HepG2 (cell line): ENCODE measurements around the gene L3MBTL1. TPM values are rescaled to one million over a fixed set of nuclear protein-coding genes. Genes with fewer than 3 reads are reported as not detected.

Experiments
- ARID5B ChIP-seq: IDR thresholded peaks from 2 replicates; pipeline ENCODE4 v1.4.0; 2020; ENCODE audit warnings: mild to moderate bottlenecking, missing genetic modification reagents
- CEBPG ChIP-seq: IDR thresholded peaks from 2 replicates; pipeline ENCODE4 v1.6.1; 2016
- EHMT2 ChIP-seq: fragments of 200-600 bp; sonication (generic); IDR thresholded peaks from 2 replicates; pipeline ENCODE4 v1.7.0; 2017; ENCODE audit warnings: antibody characterized with exemption, low read depth, low read length, borderline replicate concordance
- FOXA1 ChIP-seq, 2 experiments: fragments of 450-650 bp in 1 of 2; sonication (generic) in 1 of 2; formaldehyde crosslinking in 1 of 2; IDR thresholded peaks; 2 replicates each; pipeline versions ENCODE4 v1.4.0 to v1.6.1; 2016 to 2020; ENCODE audit warnings: missing genetic modification reagents in 1 of 2
- FOXK1 ChIP-seq: sonication (generic); formaldehyde crosslinking; IDR thresholded peaks from 2 replicates; pipeline ENCODE4 v1.4.0; 2020; ENCODE audit warnings: low read depth, missing genetic modification reagents, borderline replicate concordance
- HNF4A ChIP-seq: sonication (generic); formaldehyde crosslinking; IDR thresholded peaks from 2 replicates; pipeline ENCODE4 v1.4.0; 2020; ENCODE audit warnings: missing genetic modification reagents
- HOXD1 ChIP-seq: sonication (generic); formaldehyde crosslinking; IDR thresholded peaks from 2 replicates; pipeline ENCODE4 v1.5.0; 2020; ENCODE audit warnings: missing genetic modification reagents
- KAT8 ChIP-seq: IDR thresholded peaks from 2 replicates; pipeline ENCODE4 v1.6.1; 2016; ENCODE audit warnings: missing genetic modification reagents, missing compliant biosample characterization
- MAX ChIP-seq: IDR thresholded peaks from 2 replicates; pipeline ENCODE4 v1.6.1; 2012; ENCODE audit warnings: inconsistent platforms
- MIER3 ChIP-seq: IDR thresholded peaks from 2 replicates; pipeline ENCODE4 v1.6.1; 2016; ENCODE audit warnings: missing compliant biosample characterization, borderline replicate concordance
- NCOA1 ChIP-seq: sonication (generic); formaldehyde crosslinking; IDR thresholded peaks from 2 replicates; pipeline ENCODE4 v1.9.0; 2021; ENCODE audit warnings: missing genetic modification reagents
- NCOA2 ChIP-seq: sonication (generic); formaldehyde crosslinking; IDR thresholded peaks from 2 replicates; pipeline ENCODE4 v1.8.0; 2022; ENCODE audit warnings: inconsistent platforms
- RXRA ChIP-seq: sonication (generic); formaldehyde crosslinking; IDR thresholded peaks from 2 replicates; pipeline ENCODE4 v1.5.1; 2020; ENCODE audit warnings: missing genetic modification reagents
- SMAD3 ChIP-seq: sonication (generic); formaldehyde crosslinking; IDR thresholded peaks from 2 replicates; pipeline ENCODE4 v1.4.0; 2020; ENCODE audit warnings: missing genetic modification reagents
- SOX5 ChIP-seq: IDR thresholded peaks from 2 replicates; pipeline ENCODE4 v1.6.1; 2016; ENCODE audit warnings: borderline replicate concordance
- YEATS4 ChIP-seq: sonication (generic); formaldehyde crosslinking; IDR thresholded peaks from 2 replicates; pipeline ENCODE4 v1.4.0; 2020; ENCODE audit warnings: missing genetic modification reagents, borderline replicate concordance
- ZNF101 ChIP-seq: sonication (generic); formaldehyde crosslinking; IDR thresholded peaks from 2 replicates; pipeline ENCODE4 v1.4.0; 2020; ENCODE audit warnings: mild to moderate bottlenecking, low read depth, missing genetic modification reagents, borderline replicate concordance
- ZNF17 ChIP-seq: sonication (generic); formaldehyde crosslinking; IDR thresholded peaks from 2 replicates; pipeline ENCODE4 v1.5.0; 2020; ENCODE audit warnings: mild to moderate bottlenecking, missing genetic modification reagents
- ZNF224 ChIP-seq: sonication (generic); formaldehyde crosslinking; IDR thresholded peaks from 2 replicates; pipeline ENCODE4 v1.5.0; 2020; ENCODE audit warnings: mild to moderate bottlenecking, missing genetic modification reagents
- ZNF256 ChIP-seq: sonication (generic); formaldehyde crosslinking; conservative IDR thresholded peaks from 2 replicates; pipeline ENCODE4 v1.4.0; 2020; ENCODE audit warnings: missing genetic modification reagents
- ZNF292 ChIP-seq: sonication (generic); formaldehyde crosslinking; IDR thresholded peaks from 2 replicates; pipeline ENCODE4 v1.8.1; 2022; ENCODE audit warnings: mild to moderate bottlenecking, low read depth, missing genetic modification reagents, borderline replicate concordance
- ZNF3 ChIP-seq: IDR thresholded peaks from 2 replicates; pipeline ENCODE4 v1.7.0; 2017; ENCODE audit warnings: inconsistent platforms
- ZNF501 ChIP-seq: sonication (generic); formaldehyde crosslinking; IDR thresholded peaks from 2 replicates; pipeline ENCODE4 v1.5.1; 2020; ENCODE audit warnings: mild to moderate bottlenecking, moderate library complexity, missing genetic modification reagents
- ZNF607 ChIP-seq: sonication (generic); formaldehyde crosslinking; IDR thresholded peaks from 2 replicates; pipeline ENCODE4 v1.5.1; 2020; ENCODE audit warnings: missing genetic modification reagents, mild to moderate bottlenecking, borderline replicate concordance
- ZNF788 ChIP-seq: sonication (generic); formaldehyde crosslinking; IDR thresholded peaks from 2 replicates; pipeline ENCODE4 v1.5.0; 2020; ENCODE audit warnings: mild to moderate bottlenecking, missing genetic modification reagents, borderline replicate concordance
- ZNF878 ChIP-seq: sonication (generic); formaldehyde crosslinking; IDR thresholded peaks from 2 replicates; pipeline ENCODE4 v1.8.1; 2023; ENCODE audit warnings: mild to moderate bottlenecking, missing genetic modification reagents, moderate library complexity
- polyA plus RNA-seq, 8 experiments: library from polyadenylated mRNA; depleted of rRNA in 3 of 8; stranded (reverse) in 7 of 8; unstranded in 1 of 8; fragments of >200 nt; fragmentation: Illumina TruSeq in 4 of 8; extraction: Trizol in 4 of 8; gene quantifications; 2 replicates each; pipeline versions ENCODE4 v1.2.1 to v1.2.3, GENCODE V29; 2011 to 2016; ENCODE audit warnings: low read depth in 4 of 8, missing spikeins in 1 of 8, mixed read lengths in 1 of 8; ENCODE audit not compliant: insufficient read depth in 1 of 8
- total RNA-seq, 5 experiments: library from RNA; depleted of rRNA; stranded (reverse); fragments of >200 nt; fragmentation: Illumina TruSeq; extraction: Trizol; gene quantifications; 2 replicates each; pipeline ENCODE4 v1.2.3, GENCODE V29; 2016; ENCODE audit warnings: low read depth in 1 of 5

Gene L3MBTL1
- total and polyA plus RNA-seq, 2 of the 13 experiments (the other 11 are each of a cell fraction or from before 2014, with no cell fraction given) = 9.0 to 17.8 TPM

- TF ChIP-seq ZNF501 (CRISPR knock-in tag) (0 out of 2 replicates have a peak, but pooled peaks have one; percentile 8), FOXK1 (no peak), CEBPG (peak; percentile 91), ZNF292 (CRISPR knock-in tag) (peak; percentile 18; the same call in 1 of the 2 replicates), RXRA (CRISPR knock-in tag) (peak; percentile 64; the same call in 1 of the 2 replicates), EHMT2 (peak; percentile 51; the same call in 1 of the 2 replicates), NCOA2 (CRISPR knock-in tag) (0 out of 2 replicates have a peak, but pooled peaks have one; percentile 35), HNF4A (peak; percentile 59; the same call in 1 of the 2 replicates), ARID5B (peak; percentile 83), SOX5 (CRISPR knock-in tag) (peak; percentile 55; the same call in 1 of the 2 replicates), ZNF607 (CRISPR knock-in tag) (no peak), YEATS4 (peak; percentile 43; the same call in 1 of the 2 replicates), FOXA1 (IDR thresholded peaks at IDR 0.05) (no peak), FOXA1 (CRISPR knock-in tag; IDR thresholded peaks at IDR 0.05) (peak; percentile 89), NCOA1 (CRISPR knock-in tag) (no peak), MAX (peak; percentile 59; the same call in 1 of the 2 replicates), HOXD1 (CRISPR knock-in tag) (no peak), SMAD3 (CRISPR knock-in tag) (peak; percentile 45), MIER3 (CRISPR knock-in tag) (peak; percentile 19; the same call in 1 of the 2 replicates), ZNF878 (CRISPR knock-in tag) (no peak), ZNF788 (CRISPR knock-in tag) (peak; percentile 31; the same call in 1 of the 2 replicates), KAT8 (CRISPR knock-in tag) (0 out of 2 replicates have a peak, but pooled peaks have one; percentile 38), ZNF17 (CRISPR knock-in tag) (no peak), ZNF224 (CRISPR knock-in tag) (0 out of 2 replicates have a peak, but pooled peaks have one; percentile 17), ZNF256 (CRISPR knock-in tag) (0 out of 2 replicates have a peak, but pooled peaks have one; percentile 24), ZNF3 (CRISPR knock-in tag) (no peak), ZNF101 (CRISPR knock-in tag) (no peak)
Observed at GRCh38 chr20:43583982-43584432, 76.5 kb downstream of the L3MBTL1 start (continued).
